Esophagus squamous epithelium (tissue), 5 donors: Measurements from ENCODE around the gene TANC1. TPM values are rescaled to one million over a fixed set of nuclear protein-coding genes. Genes with fewer than 3 reads are reported as not detected.

Experiments
- DNase-seq: peaks from one replicate; lab custom pipeline; 2025; lab: John Stamatoyannopoulos, UW
- H3K27ac ChIP-seq, 4 donors: fragments of 200-600 bp; sonication (generic); one replicate each; pipeline ENCODE4 v1.5.1; 2016 to 2019; ENCODE audit warnings: mild to moderate bottlenecking in 1 of 4
- H3K27me3 ChIP-seq, 4 donors: fragments of 200-600 bp; sonication (generic); 1 replicate in 3 of 4; 2 replicates in 1 of 4; pipeline versions ENCODE4 v1.5.1 to v1.6.0; 2017 to 2021; ENCODE audit warnings: antibody characterized with exemption in 1 of 4
- H3K36me3 ChIP-seq, 3 donors: fragments of 200-600 bp; sonication (generic); one replicate each; pipeline ENCODE4 v1.5.1; 2016 to 2019
- H3K4me1 ChIP-seq, 3 donors: fragments of 200-600 bp; sonication (generic); one replicate each; pipeline ENCODE4 v1.5.1; 2017 to 2019
- H3K4me3 ChIP-seq, 4 donors: fragments of 200-600 bp; sonication (generic); 1 replicate in 3 of 4; 2 replicates in 1 of 4; pipeline ENCODE4 v1.5.1; 2016 to 2019; ENCODE audit warnings: mild to moderate bottlenecking in 2 of 4, moderate library complexity in 1 of 4
- H3K9me3 ChIP-seq, 3 donors: fragments of 200-600 bp; sonication (generic); one replicate each; pipeline ENCODE4 v1.5.1; 2016 to 2019
- CTCF ChIP-seq, 6 experiments: fragments of 450-650 bp in 4 of 6; fragments of 200-600 bp in 2 of 6; sonication (generic) in 2 of 6; IDR thresholded peaks; one replicate each; pipeline ENCODE4 v1.5.1; 2016 to 2019; ENCODE audit warnings: antibody characterized with exemption in 6 of 6, mild to moderate bottlenecking in 4 of 6, moderate library complexity in 4 of 6
- POLR2A ChIP-seq, 4 donors: fragments of 450-650 bp; IDR thresholded peaks; one replicate each; pipeline ENCODE4 v1.6.1; 2017; ENCODE audit warnings: antibody characterized with exemption in 4 of 4, mild to moderate bottlenecking in 4 of 4, moderate library complexity in 3 of 4
- WGBS, 2 donors: methylation state at CpG; one replicate each; pipeline ENCODE4 v1.1.5; 2018; 5-methylcytosine and 5-hydroxymethylcytosine counted together
- intact Hi-C: fragments of 100-400 bp; cut with DNase I; formaldehyde crosslinking; loops from one replicate; pipeline ENCODE4 v1.15.0; 2022
- total RNA-seq, 4 donors: library from RNA; depleted of rRNA; stranded (reverse); fragments of >200 nt; gene quantifications; one replicate each; pipeline ENCODE4 v1.1.0, GENCODE V29; 2016
- donor health status: DM: yes; HTN: yes; CAD: no.

TANC1 gene
- total RNA-seq, 4 donors from 2014 or later = 29.4 to 54.5 (median 42.2) TPM

- WGBS, 2 donors = 70 to 81% methylated on average over 6 of the region's 6 CpGs
- intact Hi-C loops = no loop called here
- DNase-seq = no peak
- no peak for TF ChIP-seq CTCF (IDR thresholded peaks at IDR 0.05)
- no peak for TF ChIP-seq POLR2A (IDR thresholded peaks at IDR 0.05)
- H3K27ac ChIP-seq = no peak overlapping the region
- H3K36me3 ChIP-seq = peaks cover 0 to 100% (median 35%) of the 10 kb centered on the region in 3 donors
- no peaks in the 10 kb centered on the region for H3K9me3 ChIP-seq
- H3K27me3 ChIP-seq = no peaks in the 10 kb centered on the region
- H3K4me3 ChIP-seq = no peak overlapping the region
- H3K4me1 ChIP-seq = no peaks in the 10 kb centered on the region
Observed at GRCh38 chr2:159175182-159175581, 206.7 kb downstream of the TANC1 start.

GRCh38 chr2:159175927-159176326 is 207.5 kb downstream of the TANC1 start:
- Histone ChIP-seq H3K4me3 (no peak overlapping the region), H3K4me1 (no peaks in the 10 kb centered on the region), H3K9me3 (no peaks in the 10 kb centered on the region), H3K27ac (no peak overlapping the region), H3K36me3 (peaks cover 0 to 100% (median 35%) of the 10 kb centered on the region in 3 donors), H3K27me3 (no peaks in the 10 kb centered on the region)
- no peak for DNase-seq
- no peak for TF ChIP-seq CTCF (IDR thresholded peaks at IDR 0.05)
- TF ChIP-seq POLR2A (IDR thresholded peaks at IDR 0.05) = no peak
- WGBS, 2 donors = 44 to 53% methylated on average over 1 to 2 of the region's 3 CpGs
- intact Hi-C loops = no loop called here

- no peaks in the 10 kb centered on the region for H3K9me3 ChIP-seq
- H3K36me3 ChIP-seq = peaks cover 0 to 100% (median 30%) of the 10 kb centered on the region in 3 donors
- H3K4me1 ChIP-seq = no peaks in the 10 kb centered on the region
- intact Hi-C loops = no loop called here
- H3K4me3 ChIP-seq = no peak overlapping the region
- WGBS, 2 donors = 66 to 83% methylated on average over 5 of the region's 5 CpGs
- DNase-seq = no peak
- H3K27me3 ChIP-seq = no peaks in the 10 kb centered on the region
- H3K27ac ChIP-seq = no peak overlapping the region
- TF ChIP-seq POLR2A (IDR thresholded peaks at IDR 0.05) = no peak
- TF ChIP-seq CTCF (IDR thresholded peaks at IDR 0.05) = no peak
Observed at GRCh38 chr2:159176555-159176954, 208.1 kb downstream of the TANC1 start.

GRCh38 chr2:159177357-159177756 is 208.9 kb downstream of the TANC1 start:
- Histone ChIP-seq H3K27ac (no peak overlapping the region), H3K4me1 (no peaks in the 10 kb centered on the region), H3K9me3 (no peaks in the 10 kb centered on the region), H3K4me3 (no peak overlapping the region), H3K27me3 (no peaks in the 10 kb centered on the region), H3K36me3 (peaks cover 0 to 100% (median 27%) of the 10 kb centered on the region in 3 donors)
- intact Hi-C loops = no loop called here
- DNase-seq = no peak
- TF ChIP-seq POLR2A (IDR thresholded peaks at IDR 0.05) (no peak), CTCF (IDR thresholded peaks at IDR 0.05) (no peak)
- 87 to 94% methylated on average over 3 of the region's 3 CpGs for WGBS, 2 donors

- Histone ChIP-seq H3K4me1 (no peaks in the 10 kb centered on the region), H3K4me3 (no peak overlapping the region), H3K27ac (no peak overlapping the region), H3K27me3 (no peaks in the 10 kb centered on the region), H3K36me3 (peaks cover 0 to 100% (median 22%) of the 10 kb centered on the region in 3 donors), H3K9me3 (no peaks in the 10 kb centered on the region)
- TF ChIP-seq CTCF (IDR thresholded peaks at IDR 0.05) (no peak), POLR2A (IDR thresholded peaks at IDR 0.05) (no peak)
- 74 to 80% methylated on average over 7 of the region's 7 CpGs for WGBS, 2 donors
- no peak for DNase-seq
- intact Hi-C loops = no loop called here
Observed at GRCh38 chr2:159177957-159178356, 209.5 kb downstream of the TANC1 start.
